ENCODE measurements around the gene KNOP1. TPM values are rescaled to one million over a fixed set of nuclear protein-coding genes. Genes with fewer than 3 reads are reported as not detected.

KNOP1 gene
- total RNA-seq, result 10 to 100 TPM; 16.8 TPM

GRCh38 chr16:19717741-19718623 is at the start of gene KNOP1, which contains the start of gene IQCK:
Gene KNOP1, minus strand, starts transcription at chr16:19718227. Its CDS starts 3,192 bp downstream, at chr16:19715035.
Gene IQCK, plus strand, starts transcription at chr16:19718271. Its CDS starts 36 bp downstream, at chr16:19718307.
- CTCF ChIA-PET, result interaction anchor here (0.8 to 1.4 kb wide), 2 partner anchors 12 to 116 kb away, joined by 3 read pairs; no protein-coding TSS in a partner anchor
- DNase-seq, result peak; percentile 91
- POLR2A ChIA-PET, result no interaction called here
- peak within 1 kb of the TSS; percentile 90 for H3K4me3 Mint-ChIP-seq
- H3K27ac Mint-ChIP-seq, result peak within 1 kb of the TSS; percentile 84
- H3K9me3 Mint-ChIP-seq, result no peaks in the 10 kb centered on the region
- no peaks in the 10 kb centered on the region for H3K27me3 Mint-ChIP-seq
- H3K36me3 Mint-ChIP-seq (ENCODE audit: low read depth), result peaks cover 16% of the 10 kb centered on the region
- peaks cover 20% of the 10 kb centered on the region for H3K4me1 Mint-ChIP-seq

- POLR2A ChIA-PET, result no interaction called here
- Mint-ChIP-seq H3K9me3 (peaks cover 2% of the 10 kb centered on the region), H3K4me1 (no peaks in the 10 kb centered on the region), H3K27ac (no peak overlapping the region), H3K36me3 (ENCODE audit: low read depth) (no peaks in the 10 kb centered on the region), H3K27me3 (no peaks in the 10 kb centered on the region), H3K4me3 (no peak overlapping the region)
- DNase-seq, result no peak
- CTCF ChIA-PET, result no interaction called here
Measured at GRCh38 chr16:19767497-19767896, 49.5 kb upstream of the KNOP1 start.

- ChIA-PET CTCF (no interaction called here), POLR2A (no interaction called here)
- H3K27me3 Mint-ChIP-seq, result no peaks in the 10 kb centered on the region
- peaks cover 2% of the 10 kb centered on the region for H3K9me3 Mint-ChIP-seq
- no peak overlapping the region for H3K27ac Mint-ChIP-seq
- no peaks in the 10 kb centered on the region for H3K4me1 Mint-ChIP-seq
- H3K4me3 Mint-ChIP-seq, result no peak overlapping the region
- no peaks in the 10 kb centered on the region for H3K36me3 Mint-ChIP-seq (ENCODE audit: low read depth)
- DNase-seq, result no peak
Measured at GRCh38 chr16:19766988-19767387, 49.0 kb upstream of the KNOP1 start.

- Mint-ChIP-seq H3K27ac (no peak overlapping the region), H3K9me3 (peaks cover 2% of the 10 kb centered on the region), H3K4me3 (no peak overlapping the region), H3K36me3 (ENCODE audit: low read depth) (no peaks in the 10 kb centered on the region), H3K27me3 (no peaks in the 10 kb centered on the region), H3K4me1 (no peaks in the 10 kb centered on the region)
- CTCF ChIA-PET, result no interaction called here
- POLR2A ChIA-PET, result no interaction called here
- DNase-seq, result no peak
Measured at GRCh38 chr16:19766554-19766884, 48.5 kb upstream of the KNOP1 start.

GRCh38 chr16:19765860-19766553 is 48.0 kb upstream of the KNOP1 start:
- H3K27ac Mint-ChIP-seq, result no peak overlapping the region
- no peaks in the 10 kb centered on the region for H3K4me1 Mint-ChIP-seq
- POLR2A ChIA-PET, result no interaction called here
- H3K27me3 Mint-ChIP-seq, result no peaks in the 10 kb centered on the region
- CTCF ChIA-PET, result no interaction called here
- DNase-seq, result no peak
- peaks cover 2% of the 10 kb centered on the region for H3K9me3 Mint-ChIP-seq
- no peaks in the 10 kb centered on the region for H3K36me3 Mint-ChIP-seq (ENCODE audit: low read depth)
- H3K4me3 Mint-ChIP-seq, result no peak overlapping the region

- no peak for DNase-seq
- Mint-ChIP-seq H3K36me3 (ENCODE audit: low read depth) (no peaks in the 10 kb centered on the region), H3K4me3 (no peak overlapping the region), H3K9me3 (no peaks in the 10 kb centered on the region), H3K4me1 (no peaks in the 10 kb centered on the region), H3K27me3 (no peaks in the 10 kb centered on the region), H3K27ac (no peak overlapping the region)
- CTCF ChIA-PET, result no interaction called here
- POLR2A ChIA-PET, result no interaction called here
Measured at GRCh38 chr16:19760356-19761060, 42.5 kb upstream of the KNOP1 start.

- H3K9me3 Mint-ChIP-seq, result no peaks in the 10 kb centered on the region
- no peaks in the 10 kb centered on the region for H3K4me1 Mint-ChIP-seq
- ChIA-PET POLR2A (no interaction called here), CTCF (no interaction called here)
- no peak for DNase-seq
- H3K36me3 Mint-ChIP-seq (ENCODE audit: low read depth), result no peaks in the 10 kb centered on the region
- H3K4me3 Mint-ChIP-seq, result no peak overlapping the region
- H3K27me3 Mint-ChIP-seq, result no peaks in the 10 kb centered on the region
- no peak overlapping the region for H3K27ac Mint-ChIP-seq
Measured at GRCh38 chr16:19757762-19758595, 40.0 kb upstream of the KNOP1 start.

GRCh38 chr16:19757026-19757425 is 39.0 kb upstream of the KNOP1 start:
- Mint-ChIP-seq H3K9me3 (no peaks in the 10 kb centered on the region), H3K36me3 (ENCODE audit: low read depth) (no peaks in the 10 kb centered on the region), H3K27me3 (no peaks in the 10 kb centered on the region), H3K4me3 (no peak overlapping the region), H3K27ac (no peak overlapping the region), H3K4me1 (no peaks in the 10 kb centered on the region)
- ChIA-PET POLR2A (no interaction called here), CTCF (no interaction called here)
- DNase-seq, result no peak

GRCh38 chr16:19755268-19755667 is 37.2 kb upstream of the KNOP1 start:
- DNase-seq, result no peak
- Mint-ChIP-seq H3K4me1 (no peaks in the 10 kb centered on the region), H3K27ac (no peak overlapping the region), H3K36me3 (ENCODE audit: low read depth) (no peaks in the 10 kb centered on the region), H3K4me3 (no peak overlapping the region), H3K27me3 (no peaks in the 10 kb centered on the region), H3K9me3 (no peaks in the 10 kb centered on the region)
- ChIA-PET CTCF (interaction anchor here (1.3 kb wide), 1 partner anchor 31 kb away, joined by 3 read pairs; no protein-coding TSS in a partner anchor), POLR2A (no interaction called here)

- CTCF ChIA-PET, result no interaction called here
- no peaks in the 10 kb centered on the region for H3K9me3 Mint-ChIP-seq
- POLR2A ChIA-PET, result no interaction called here
Measured at GRCh38 chr16:19754644-19755036, 36.6 kb upstream of the KNOP1 start.

GRCh38 chr16:19753815-19754643 is 36.0 kb upstream of the KNOP1 start:
- DNase-seq, result no peak
- Mint-ChIP-seq H3K27me3 (no peaks in the 10 kb centered on the region), H3K4me1 (no peaks in the 10 kb centered on the region), H3K4me3 (no peak overlapping the region), H3K9me3 (no peaks in the 10 kb centered on the region), H3K27ac (no peak overlapping the region), H3K36me3 (ENCODE audit: low read depth) (no peaks in the 10 kb centered on the region)
- ChIA-PET CTCF (no interaction called here), POLR2A (no interaction called here)

More at GRCh38 chr16:19754644-19755036, 36.6 kb upstream of the KNOP1 start:
- no peaks in the 10 kb centered on the region for H3K27me3 Mint-ChIP-seq
- H3K4me3 Mint-ChIP-seq, result no peak overlapping the region
- no peak for DNase-seq
- H3K4me1 Mint-ChIP-seq, result no peaks in the 10 kb centered on the region
- H3K27ac Mint-ChIP-seq, result no peak overlapping the region
- no peaks in the 10 kb centered on the region for H3K36me3 Mint-ChIP-seq (ENCODE audit: low read depth)

All from activated CD4-positive, alpha-beta T cell treated with anti-CD3 and anti-CD28 coated beads, Interleukin-2, amount 10 ng/mL, durations not matched to agents 7 days and 5 days (primary cell).